ENCODE measurements around the gene ASB6.

ASB6 gene

GRCh38 chr9:129675620-129676019, 33.7 kb upstream of the ASB6 start:
- no peak for DNase-seq (ENCODE audit: low read depth)
- no peak overlapping the region for H3K4me3 ChIP-seq (ENCODE audit: control insufficient read depth, low read depth, low read length)
- TF ChIP-seq, protein P1, sequence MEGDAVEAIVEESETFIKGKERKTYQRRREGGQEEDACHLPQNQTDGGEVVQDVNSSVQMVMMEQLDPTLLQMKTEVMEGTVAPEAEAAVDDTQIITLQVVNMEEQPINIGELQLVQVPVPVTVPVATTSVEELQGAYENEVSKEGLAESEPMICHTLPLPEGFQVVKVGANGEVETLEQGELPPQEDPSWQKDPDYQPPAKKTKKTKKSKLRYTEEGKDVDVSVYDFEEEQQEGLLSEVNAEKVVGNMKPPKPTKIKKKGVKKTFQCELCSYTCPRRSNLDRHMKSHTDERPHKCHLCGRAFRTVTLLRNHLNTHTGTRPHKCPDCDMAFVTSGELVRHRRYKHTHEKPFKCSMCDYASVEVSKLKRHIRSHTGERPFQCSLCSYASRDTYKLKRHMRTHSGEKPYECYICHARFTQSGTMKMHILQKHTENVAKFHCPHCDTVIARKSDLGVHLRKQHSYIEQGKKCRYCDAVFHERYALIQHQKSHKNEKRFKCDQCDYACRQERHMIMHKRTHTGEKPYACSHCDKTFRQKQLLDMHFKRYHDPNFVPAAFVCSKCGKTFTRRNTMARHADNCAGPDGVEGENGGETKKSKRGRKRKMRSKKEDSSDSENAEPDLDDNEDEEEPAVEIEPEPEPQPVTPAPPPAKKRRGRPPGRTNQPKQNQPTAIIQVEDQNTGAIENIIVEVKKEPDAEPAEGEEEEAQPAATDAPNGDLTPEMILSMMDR (conservative IDR thresholded peaks at IDR 0.05; ENCODE audit: control insufficient read depth, insufficient read depth, low read depth, low read length): no peak

GRCh38 chr9:129674229-129674628, 32.3 kb upstream of the ASB6 start:
- H3K4me3 ChIP-seq (ENCODE audit: control insufficient read depth, low read depth, low read length): no peak overlapping the region
- TF ChIP-seq, protein P1 (conservative IDR thresholded peaks at IDR 0.05; ENCODE audit: control insufficient read depth, insufficient read depth, low read depth, low read length): no peak

DNA sequence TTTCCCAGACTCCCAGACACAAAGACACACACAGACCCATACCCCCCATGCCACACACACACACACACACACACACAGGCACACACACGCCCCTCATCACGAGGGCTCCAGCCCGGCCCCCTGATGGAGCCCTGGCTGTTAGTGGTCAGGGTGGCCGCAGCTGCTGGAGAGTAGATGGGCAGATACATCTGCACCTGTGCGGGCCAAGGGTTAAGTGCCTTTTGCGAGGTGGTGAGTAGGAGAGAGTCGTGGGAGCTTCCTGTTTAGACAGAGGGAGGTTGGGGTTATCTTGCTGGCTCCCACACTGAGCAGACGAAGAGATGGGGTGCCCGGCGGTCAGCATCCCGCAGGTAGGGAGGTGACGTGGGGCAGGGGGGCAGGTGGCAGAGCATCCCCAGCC, 31.7 kb upstream of the ASB6 start:
- no peak for DNase-seq (ENCODE audit: low read depth)
- TF ChIP-seq, protein P1 (conservative IDR thresholded peaks at IDR 0.05; ENCODE audit: control insufficient read depth, insufficient read depth, low read depth, low read length): no peak
- H3K4me3 ChIP-seq (ENCODE audit: control insufficient read depth, low read depth, low read length): no peak overlapping the region

More at GRCh38 chr9:129674229-129674628, 32.3 kb upstream of the ASB6 start:
- DNase-seq (ENCODE audit: low read depth): no peak

- H3K4me3 ChIP-seq (ENCODE audit: control insufficient read depth, low read depth, low read length): no peak overlapping the region
- TF ChIP-seq, protein P1 (conservative IDR thresholded peaks at IDR 0.05; ENCODE audit: control insufficient read depth, insufficient read depth, low read depth, low read length): no peak
- DNase-seq (ENCODE audit: low read depth): no peak
Observed at GRCh38 chr9:129672702-129673101, 30.8 kb upstream of the ASB6 start.

GRCh38 chr9:129671519-129671918, 29.6 kb upstream of the ASB6 start:
- no peak overlapping the region for H3K4me3 ChIP-seq (ENCODE audit: control insufficient read depth, low read depth, low read length)
- TF ChIP-seq, protein P1 (conservative IDR thresholded peaks at IDR 0.05; ENCODE audit: control insufficient read depth, insufficient read depth, low read depth, low read length): no peak
- DNase-seq (ENCODE audit: low read depth): no peak

DNA sequence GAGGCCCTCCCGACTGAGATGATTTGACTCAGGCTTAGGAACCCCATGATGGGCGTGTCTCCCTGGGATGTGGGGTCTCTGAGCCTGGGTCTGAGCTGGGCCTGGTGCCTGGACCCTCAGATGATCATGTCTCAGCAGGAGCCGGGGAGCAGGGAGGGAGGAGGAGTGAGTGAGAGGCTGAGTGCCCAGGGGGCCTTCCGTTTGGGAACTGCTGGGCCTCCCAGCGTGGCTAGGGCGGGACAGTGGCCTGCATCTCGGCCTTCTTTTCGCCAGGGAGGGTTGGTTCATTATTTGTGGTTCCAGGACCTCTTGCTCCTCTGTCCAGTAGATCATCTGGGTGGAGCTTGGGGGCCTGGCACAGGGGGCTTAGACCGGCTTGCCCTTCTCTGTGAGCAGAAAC, 29.1 kb upstream of the ASB6 start:
- no peak for DNase-seq (ENCODE audit: low read depth)
- H3K4me3 ChIP-seq (ENCODE audit: control insufficient read depth, low read depth, low read length): no peak overlapping the region
- TF ChIP-seq, protein P1 (conservative IDR thresholded peaks at IDR 0.05; ENCODE audit: control insufficient read depth, insufficient read depth, low read depth, low read length): no peak

- no peak for DNase-seq (ENCODE audit: low read depth)
- H3K4me3 ChIP-seq (ENCODE audit: control insufficient read depth, low read depth, low read length): no peak overlapping the region
- TF ChIP-seq, protein P1 (conservative IDR thresholded peaks at IDR 0.05; ENCODE audit: control insufficient read depth, insufficient read depth, low read depth, low read length): no peak
Observed at GRCh38 chr9:129669946-129670345, 28.0 kb upstream of the ASB6 start.

All from fibroblast of mammary gland (primary cell).